Calu3 (cell line): Measurements from ENCODE around the gene GIMAP5. TPM values are rescaled to one million over a fixed set of nuclear protein-coding genes. Genes with fewer than 3 reads are reported as not detected.

ENCODE experiments used
- BruUV-seq: library from RNA; stranded (reverse); fragments of 400-500 nt; replicated peaks from 2 replicates; lab custom pipeline; 2021; lab: Mats Ljungman, UMichigan
- CTCF ChIA-PET: fragments of 300-600 bp; sonication (Branson Sonifier 250); formaldehyde crosslinking; loops from one replicate; lab custom pipeline; 2022; ENCODE audit warnings: antibody characterized with exemption; lab: Charles Lee
- DNase-seq: peaks from one replicate; pipeline ENCODE4 v3.0.0; 2022
- H3K27ac Mint-ChIP-seq: one replicate; pipeline ENCODE4 v1.8.0; 2022; ENCODE audit warnings: mixed read lengths; ENCODE audit not compliant: unreplicated experiment
- H3K27me3 Mint-ChIP-seq: one replicate; pipeline ENCODE4 v1.8.0; 2022; ENCODE audit warnings: mixed read lengths; ENCODE audit not compliant: unreplicated experiment
- H3K36me3 Mint-ChIP-seq: one replicate; pipeline ENCODE4 v1.8.0; 2022; ENCODE audit warnings: mild to moderate bottlenecking, moderate library complexity, mixed read lengths; ENCODE audit not compliant: insufficient read depth, unreplicated experiment
- H3K4me1 Mint-ChIP-seq: one replicate; pipeline ENCODE4 v1.8.0; 2022; ENCODE audit warnings: mild to moderate bottlenecking, low read depth, mixed read lengths; ENCODE audit not compliant: unreplicated experiment
- H3K4me3 Mint-ChIP-seq: one replicate; pipeline ENCODE4 v1.8.0; 2022; ENCODE audit warnings: mild to moderate bottlenecking, low read depth, moderate library complexity, mixed read lengths; ENCODE audit not compliant: unreplicated experiment
- H3K9me3 Mint-ChIP-seq: one replicate; pipeline ENCODE4 v1.8.0; 2022; ENCODE audit warnings: low read depth, mixed read lengths; ENCODE audit not compliant: unreplicated experiment
- CTCF ChIP-seq: fragments of 200-600 bp; IDR thresholded peaks from one replicate; pipeline ENCODE4 v1.8.0; 2022; ENCODE audit warnings: antibody characterized with exemption; ENCODE audit not compliant: unreplicated experiment
- intact Hi-C: fragments of 100-400 bp; cut with micrococcal nuclease; formaldehyde crosslinking; loops from one replicate; pipeline ENCODE4 v1.10.0; 2022; ENCODE audit not compliant: unreplicated experiment
- total RNA-seq: library from RNA; stranded (reverse); gene quantifications from 2 replicates; pipeline ENCODE4 v1.2.3, GENCODE V29; 2022

GIMAP5 gene
- total RNA-seq, 1 experiment from 2014 or later: not detected

DNA sequence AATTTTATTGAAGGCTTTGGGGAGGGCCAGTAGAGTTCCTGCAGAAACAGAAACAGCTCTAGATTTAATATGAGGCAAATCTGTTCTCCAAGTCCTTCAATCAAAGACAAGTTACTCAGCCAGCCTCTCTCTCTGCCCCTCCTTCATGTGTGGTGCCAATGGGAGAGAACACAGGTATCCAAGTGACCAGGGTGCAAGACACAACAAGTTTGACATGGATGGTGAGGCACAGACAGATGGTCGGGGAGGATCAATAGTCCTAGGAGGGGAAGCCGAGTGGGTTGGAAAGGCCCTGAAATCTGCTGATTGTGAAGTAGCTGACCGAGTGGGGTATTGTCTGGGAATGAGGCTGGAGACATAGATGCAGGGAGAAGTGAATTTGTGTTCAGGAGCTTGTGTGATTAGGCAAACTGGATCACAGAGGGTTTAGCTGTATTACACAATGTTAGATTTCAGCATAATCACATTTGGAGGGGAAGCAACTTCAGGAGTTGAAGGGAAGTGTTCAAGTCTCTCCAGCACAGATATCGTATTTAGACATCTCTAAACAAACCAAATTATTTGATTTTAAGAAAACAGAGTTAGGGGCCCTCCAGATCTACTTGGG is 19.3 kb upstream of the GIMAP5 start:
- TF ChIP-seq CTCF: no peak
- CTCF ChIA-PET: no interaction called here
- H3K4me1 Mint-ChIP-seq: no peaks in the 10 kb centered on the region
- H3K9me3 Mint-ChIP-seq: no peaks in the 10 kb centered on the region
- H3K27me3 Mint-ChIP-seq: peaks cover 34% of the 10 kb centered on the region
- no peaks in the 10 kb centered on the region for H3K36me3 Mint-ChIP-seq
- intact Hi-C loops: no loop called here
- no TSS peak for BruUV-seq
- H3K27ac Mint-ChIP-seq: no peak overlapping the region
- DNase-seq: no peak
- no peak overlapping the region for H3K4me3 Mint-ChIP-seq

DNA sequence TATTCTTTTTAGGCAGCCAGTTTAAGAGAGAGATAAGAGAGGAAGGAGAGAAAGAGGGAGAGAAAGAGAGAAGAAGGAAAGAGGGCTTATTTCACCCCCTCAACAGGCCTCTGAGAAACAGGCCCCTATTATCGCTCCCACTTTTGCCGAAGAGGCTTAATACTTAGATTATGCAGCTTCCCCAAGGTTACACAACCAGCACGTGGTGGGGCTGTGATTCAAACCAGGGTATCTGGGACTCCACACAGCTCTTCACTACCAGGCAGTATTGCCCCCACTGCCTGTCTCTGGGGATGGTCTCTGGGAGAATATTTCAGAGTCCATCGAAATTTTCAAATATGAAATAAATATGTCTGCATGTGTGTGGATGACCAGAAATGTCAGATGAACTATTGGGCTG is 17.8 kb upstream of the GIMAP5 start:
- BruUV-seq: no TSS peak
- Mint-ChIP-seq H3K36me3 (no peaks in the 10 kb centered on the region), H3K27ac (no peak overlapping the region), H3K4me3 (no peak overlapping the region), H3K27me3 (peaks cover 34% of the 10 kb centered on the region), H3K4me1 (no peaks in the 10 kb centered on the region), H3K9me3 (no peaks in the 10 kb centered on the region)
- TF ChIP-seq CTCF: no peak
- DNase-seq: no peak
- intact Hi-C loops: no loop called here
- CTCF ChIA-PET: no interaction called here

- intact Hi-C loops: no loop called here
- Mint-ChIP-seq H3K4me3 (no peak overlapping the region), H3K27ac (no peak overlapping the region), H3K4me1 (no peaks in the 10 kb centered on the region), H3K36me3 (no peaks in the 10 kb centered on the region), H3K27me3 (peaks cover 34% of the 10 kb centered on the region), H3K9me3 (no peaks in the 10 kb centered on the region)
- no peak for TF ChIP-seq CTCF
- BruUV-seq: no TSS peak
- no peak for DNase-seq
- CTCF ChIA-PET: no interaction called here
These were observed 17.0 kb upstream of the GIMAP5 start for GRCh38 chr7:150719960-150720891.

- no TSS peak for BruUV-seq
- DNase-seq: no peak
- Mint-ChIP-seq H3K9me3 (no peaks in the 10 kb centered on the region), H3K4me3 (no peak overlapping the region), H3K4me1 (no peaks in the 10 kb centered on the region), H3K36me3 (no peaks in the 10 kb centered on the region), H3K27ac (no peak overlapping the region), H3K27me3 (peaks cover 35% of the 10 kb centered on the region)
- intact Hi-C loops: no loop called here
- CTCF ChIA-PET: no interaction called here
- TF ChIP-seq CTCF: no peak
These were observed 15.2 kb upstream of the GIMAP5 start for GRCh38 chr7:150721970-150722373.
